ENCODE data around the gene NXPE2.
"Not testable (repeated sequence)": the region's sequence is repeated elsewhere in the genome, so short reads cannot be mapped to it uniquely, and the experiment has no call there.

NXPE2 gene
- long read RNA-seq, donor 1: 0 reads
- long read RNA-seq, donor 2: 0 reads
- long read RNA-seq, donor 3: 0 reads
- long read RNA-seq, donor 4: 0 reads
- long read RNA-seq, donor 5: 0 reads
- long read RNA-seq, donor 6: 0 reads
- long read RNA-seq, donor 7: 0 reads
- long read RNA-seq, donor 8: 0 reads

DNA sequence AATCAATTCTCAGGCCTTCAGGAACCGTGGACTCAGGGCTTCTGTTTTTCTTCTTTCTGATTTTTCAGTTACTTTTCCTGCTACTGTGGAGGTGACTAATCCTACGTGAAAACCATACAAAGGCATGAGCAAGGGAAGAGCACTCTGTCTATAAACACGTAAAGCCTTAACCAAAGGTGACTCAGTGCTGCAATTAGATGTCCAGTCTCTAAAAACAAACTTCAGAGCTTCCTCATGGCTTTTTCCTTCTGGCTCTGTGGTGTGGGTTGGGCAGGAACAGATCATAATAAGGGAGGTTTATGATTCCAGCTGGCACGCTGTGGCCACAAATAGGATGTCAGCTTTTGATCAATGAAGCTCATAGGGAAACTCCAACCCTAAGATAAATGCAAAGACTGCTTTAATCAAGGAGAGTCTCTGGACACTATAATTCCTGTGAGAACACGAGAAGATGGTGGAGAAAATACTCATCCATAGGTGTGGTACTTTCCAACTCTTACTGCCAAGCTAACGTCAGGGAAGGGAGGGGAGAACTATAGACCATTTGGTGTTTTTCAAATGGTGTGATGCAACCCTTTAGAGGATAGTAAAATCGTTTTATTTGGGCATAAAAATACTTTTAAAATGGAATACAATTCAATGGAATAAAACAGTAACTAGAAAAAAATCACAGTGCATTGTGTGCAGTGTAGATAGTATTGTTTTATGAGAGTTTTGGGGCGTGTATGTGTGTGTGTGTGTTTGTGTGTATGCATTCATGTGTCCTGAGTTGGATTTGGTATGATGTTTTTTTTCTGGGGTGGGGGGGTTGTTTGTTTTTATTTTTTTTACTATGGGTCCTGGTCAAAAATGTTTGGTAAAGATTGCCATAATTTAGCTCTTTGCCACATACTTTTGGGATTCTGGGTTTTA, at the start of gene NXPE2:
Gene NXPE2 (plus strand): TSS at position 403 of the 912 bp plus-strand sequence. CDS start 49 bp downstream, at position 452.
- DNase-seq: no peak

DNA sequence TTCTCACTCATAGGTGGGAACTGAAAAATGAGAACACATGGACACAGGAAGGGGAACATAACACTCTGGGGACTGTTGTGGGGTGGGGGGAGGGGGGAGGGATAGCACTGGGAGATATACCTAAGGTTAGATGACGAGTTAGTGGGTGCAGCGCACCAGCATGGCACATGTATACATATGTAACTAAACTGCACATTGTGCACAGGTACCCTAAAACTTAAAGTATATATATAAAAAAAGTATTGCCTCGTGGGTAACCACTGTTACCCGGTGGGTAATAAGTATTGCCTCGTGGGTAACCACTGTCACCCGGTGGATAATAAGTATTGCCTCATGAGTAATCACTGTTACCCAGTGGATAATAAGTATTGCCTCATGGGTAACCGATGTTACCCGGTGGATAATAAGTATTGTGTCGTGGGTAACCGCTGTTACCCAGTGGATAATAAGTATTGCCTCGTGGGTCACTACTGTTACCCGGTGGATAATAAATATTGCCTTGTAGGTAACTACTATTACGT, 46.8 kb upstream of the NXPE2 start:
- DNase-seq: peak; percentile 1

- DNase-seq: not testable (repeated sequence)
Measured at GRCh38 chr11:114639440-114639839, 38.9 kb upstream of the NXPE2 start.

GRCh38 chr11:114650661-114651060, 27.7 kb upstream of the NXPE2 start:
- DNase-seq: no peak

- no peak for DNase-seq
Measured at GRCh38 chr11:114651145-114651718, 27.1 kb upstream of the NXPE2 start.

GRCh38 chr11:114653148-114653547, 25.2 kb upstream of the NXPE2 start:
- DNase-seq: no peak

GRCh38 chr11:114664641-114665040, 13.7 kb upstream of the NXPE2 start:
- no peak for DNase-seq

GRCh38 chr11:114666760-114667159, 11.6 kb upstream of the NXPE2 start:
- DNase-seq: no peak

GRCh38 chr11:114668109-114668508, 10.2 kb upstream of the NXPE2 start:
- no peak for DNase-seq

DNA sequence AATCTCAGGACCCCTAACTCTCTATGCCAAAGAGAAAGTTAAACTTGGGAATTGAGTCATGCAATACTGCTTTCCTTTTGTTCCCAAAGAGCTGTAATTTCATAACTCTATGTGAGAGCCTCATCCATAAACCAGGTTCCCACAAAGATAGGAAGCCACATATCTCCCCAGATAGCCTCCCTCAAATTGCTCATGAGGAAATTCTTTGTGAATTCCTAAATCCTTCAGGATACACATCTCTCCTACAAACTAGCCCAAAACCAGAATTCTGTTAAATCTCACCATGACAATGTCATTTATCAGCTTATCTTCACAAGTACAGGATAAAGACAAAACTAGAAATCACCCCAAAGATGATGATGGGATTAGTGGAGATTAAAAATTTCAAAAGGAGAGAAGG, 4.7 kb upstream of the NXPE2 start:
- DNase-seq: no peak

DNA sequence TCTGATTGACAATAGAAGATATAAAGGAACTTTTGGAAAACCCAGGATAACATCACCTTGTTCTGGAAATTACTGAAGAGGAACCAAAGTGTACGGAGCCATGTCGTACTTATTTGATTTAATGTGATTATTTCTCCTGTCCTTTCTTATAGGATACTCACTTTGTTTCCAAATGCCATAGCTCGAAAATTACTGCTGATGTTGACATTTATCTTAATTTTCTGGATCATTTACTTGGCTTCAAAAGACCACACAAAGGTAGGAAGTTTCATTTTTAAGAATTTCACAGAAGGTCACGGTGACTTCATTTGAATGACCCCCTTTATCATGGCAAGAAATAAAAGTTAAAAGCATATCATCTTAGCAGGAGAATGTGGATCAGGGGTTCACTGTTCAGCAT, 1.2 kb downstream of the NXPE2 start:
- no peak for DNase-seq

GRCh38 chr11:114683007-114683406, 4.7 kb downstream of the NXPE2 start:
- DNase-seq: no peak

DNA sequence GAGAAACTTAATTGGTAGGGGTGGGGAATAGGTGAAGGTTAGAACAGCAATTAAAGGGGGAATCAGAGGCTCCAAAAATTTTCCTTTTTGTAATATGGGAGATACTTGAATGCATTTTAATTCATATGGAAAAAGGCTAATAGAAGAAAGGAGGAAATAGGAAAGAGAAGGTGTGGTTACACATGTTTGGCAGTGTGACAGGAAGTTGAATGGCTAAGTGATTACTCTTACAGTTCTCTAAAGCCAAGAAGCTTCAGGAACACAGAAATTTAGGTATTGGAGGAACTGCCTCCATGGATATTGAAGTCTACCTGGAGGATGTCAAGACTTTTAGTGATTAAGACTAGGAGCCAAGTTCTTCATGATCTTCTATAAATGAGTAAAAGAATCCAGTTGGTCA, 6.3 kb downstream of the NXPE2 start:
- DNase-seq: no peak

DNA sequence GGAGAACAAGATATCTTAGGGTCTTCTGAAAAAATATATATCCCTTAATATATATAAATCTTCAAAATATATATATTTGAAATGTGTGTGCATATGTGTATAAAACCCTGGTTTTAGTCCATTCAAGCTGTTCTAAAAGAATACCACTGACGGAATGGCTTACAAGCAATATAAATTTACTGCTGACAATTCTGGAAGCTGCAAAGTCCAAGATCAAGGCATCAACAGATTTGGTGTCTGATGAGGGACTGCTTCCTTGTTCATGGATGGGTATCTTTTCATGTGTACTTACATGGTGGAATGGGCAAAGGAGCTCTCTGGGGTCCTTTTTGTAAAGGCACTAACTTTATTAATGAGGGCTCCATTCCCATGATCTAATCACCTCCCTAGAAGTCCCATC, 6.8 kb downstream of the NXPE2 start:
- DNase-seq: no peak

DNA sequence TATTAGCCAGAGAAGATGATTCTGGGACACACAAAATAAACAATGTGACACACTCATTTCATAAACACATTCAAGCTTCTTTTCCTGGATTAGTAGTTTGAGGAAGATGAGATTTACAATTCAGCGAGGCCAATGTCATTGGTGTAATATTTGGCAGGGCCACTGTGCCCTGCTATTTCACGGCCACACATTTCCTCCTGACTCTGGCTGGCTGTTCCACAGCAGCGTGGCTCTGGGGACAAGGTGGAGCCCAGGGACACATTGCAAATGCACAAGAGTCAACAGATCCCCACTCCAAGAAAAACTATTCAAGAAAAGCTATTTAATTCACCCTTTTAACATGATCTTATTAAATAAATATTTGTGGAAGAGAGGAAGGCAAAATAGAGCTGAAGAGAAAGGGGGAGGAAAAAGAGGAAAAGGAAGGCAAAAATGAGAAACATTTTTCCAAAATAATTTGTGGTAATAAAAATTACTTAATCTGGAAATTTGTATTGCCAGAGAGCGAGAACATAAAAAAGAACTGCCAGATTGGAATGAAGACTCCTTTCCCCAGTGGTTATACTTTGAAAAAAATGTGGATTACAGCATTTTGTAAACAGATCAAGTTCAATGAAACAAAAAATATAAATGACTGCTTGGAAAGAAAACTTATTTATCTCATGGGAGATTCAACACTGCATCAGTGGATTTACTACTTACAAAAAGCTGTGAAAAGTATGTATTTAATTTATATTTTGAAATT, 27.1 kb downstream of the NXPE2 start:
- no peak for DNase-seq

- DNase-seq: no peak
Measured at GRCh38 chr11:114709960-114710359, 31.6 kb downstream of the NXPE2 start.

- no peak for DNase-seq
Measured at GRCh38 chr11:114713756-114714155, 35.4 kb downstream of the NXPE2 start.

GRCh38 chr11:114719562-114719961, 41.2 kb downstream of the NXPE2 start:
- no peak for DNase-seq

- DNase-seq: no peak
Measured at GRCh38 chr11:114724916-114725524, 46.7 kb downstream of the NXPE2 start.

DNA sequence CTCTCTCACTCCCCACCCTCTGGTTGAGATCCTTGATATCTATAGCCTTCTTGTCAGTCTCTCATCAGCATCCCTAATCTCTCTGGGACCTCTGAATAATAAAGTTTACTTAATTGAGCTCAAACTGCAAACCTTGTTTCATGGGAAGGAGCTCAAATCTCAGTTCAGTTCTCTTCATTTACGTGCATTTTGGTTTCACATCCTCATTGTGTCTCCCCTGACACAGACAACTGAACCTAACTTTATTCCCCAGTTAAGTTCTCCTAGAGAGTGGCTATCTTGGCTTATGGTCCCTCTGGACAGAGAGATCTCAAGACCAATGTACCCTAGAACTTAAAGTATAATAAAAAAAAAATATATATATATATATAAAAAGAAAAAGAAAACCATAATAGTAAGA, 47.3 kb downstream of the NXPE2 start:
- no peak for DNase-seq

DNA sequence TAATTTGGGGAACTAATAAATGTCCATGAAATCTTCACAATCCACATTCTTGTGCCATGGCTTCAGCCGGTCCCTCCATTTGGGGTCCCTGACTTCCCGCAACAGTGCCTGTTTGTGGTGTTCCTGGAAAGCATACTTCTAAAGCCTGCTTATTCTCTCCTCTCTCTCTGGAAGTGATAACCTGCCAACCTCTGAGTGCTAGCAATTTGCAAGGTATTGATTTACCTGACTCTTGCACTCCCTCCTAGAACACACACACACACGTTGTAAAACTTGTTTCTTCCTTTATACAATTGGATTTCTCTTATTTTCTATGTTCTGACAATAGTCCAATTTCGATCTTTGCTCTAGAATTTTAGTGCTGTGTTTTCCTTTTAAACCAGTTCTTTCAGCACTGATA, 58.5 kb downstream of the NXPE2 start:
- no peak for DNase-seq

DNA sequence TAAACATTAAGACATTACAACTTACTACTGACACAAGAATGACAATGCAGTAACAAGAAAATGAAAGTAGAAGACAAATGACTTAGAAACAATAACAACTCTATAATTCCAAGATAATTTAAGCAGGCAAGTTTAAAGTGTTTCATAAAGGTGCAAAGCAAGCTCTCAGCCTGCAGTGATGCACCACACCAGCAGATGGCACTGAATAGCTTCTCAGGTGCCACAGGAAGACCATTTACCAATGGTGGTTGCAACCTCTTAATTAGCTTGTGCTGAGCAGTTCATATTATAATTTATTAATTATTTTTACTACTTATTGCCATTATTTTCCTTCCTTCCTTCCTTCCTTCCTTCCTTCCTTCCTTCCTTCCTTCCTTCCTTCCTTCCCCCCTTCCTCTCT, 60.6 kb downstream of the NXPE2 start:
- no peak for DNase-seq

Data from right kidney (tissue), 9 donors.